ENCODE measurements around the gene COG5.

COG5 gene

GRCh38 chr7:107359520-107360316 is 204.0 kb downstream of the COG5 start:
- H3K27me3 ChIP-seq (replicated peaks; ENCODE audit: control insufficient read depth, insufficient read depth, low read length, poor library complexity, severe bottlenecking): no peaks in the 10 kb centered on the region
- no peaks in the 10 kb centered on the region for H3K4me1 ChIP-seq (ENCODE audit: control insufficient read depth, insufficient read depth, low read length, poor library complexity, severe bottlenecking)
- no peak overlapping the region for H3K4me3 ChIP-seq (ENCODE audit: insufficient read depth, low read depth, low read length, poor library complexity, severe bottlenecking)
- H3K27ac ChIP-seq (ENCODE audit: insufficient read depth, low read length, poor library complexity, severe bottlenecking): no peak overlapping the region
- H3K36me3 ChIP-seq (ENCODE audit: control insufficient read depth, insufficient read depth, low read length): peaks cover 15% of the 10 kb centered on the region
- H3K9me3 ChIP-seq (ENCODE audit: control insufficient read depth, low read length): no peaks in the 10 kb centered on the region
- no peak for DNase-seq

GRCh38 chr7:107355616-107356015 is 208.1 kb downstream of the COG5 start:
- Histone ChIP-seq H3K4me1 (ENCODE audit: control insufficient read depth, insufficient read depth, low read length, poor library complexity, severe bottlenecking) (no peaks in the 10 kb centered on the region), H3K4me3 (ENCODE audit: insufficient read depth, low read depth, low read length, poor library complexity, severe bottlenecking) (no peak overlapping the region), H3K36me3 (ENCODE audit: control insufficient read depth, insufficient read depth, low read length) (peaks cover 14% of the 10 kb centered on the region), H3K9me3 (ENCODE audit: control insufficient read depth, low read length) (no peaks in the 10 kb centered on the region), H3K27ac (ENCODE audit: insufficient read depth, low read length, poor library complexity, severe bottlenecking) (no peak overlapping the region), H3K27me3 (replicated peaks; ENCODE audit: control insufficient read depth, insufficient read depth, low read length, poor library complexity, severe bottlenecking) (no peaks in the 10 kb centered on the region)
- no peak for DNase-seq

- DNase-seq: no peak
- peaks cover 4% of the 10 kb centered on the region for H3K36me3 ChIP-seq (ENCODE audit: control insufficient read depth, insufficient read depth, low read length)
- H3K4me1 ChIP-seq (ENCODE audit: control insufficient read depth, insufficient read depth, low read length, poor library complexity, severe bottlenecking): no peaks in the 10 kb centered on the region
- H3K27ac ChIP-seq (ENCODE audit: insufficient read depth, low read length, poor library complexity, severe bottlenecking): no peak overlapping the region
- no peak overlapping the region for H3K4me3 ChIP-seq (ENCODE audit: insufficient read depth, low read depth, low read length, poor library complexity, severe bottlenecking)
- no peaks in the 10 kb centered on the region for H3K27me3 ChIP-seq (replicated peaks; ENCODE audit: control insufficient read depth, insufficient read depth, low read length, poor library complexity, severe bottlenecking)
- no peaks in the 10 kb centered on the region for H3K9me3 ChIP-seq (ENCODE audit: control insufficient read depth, low read length)
Measured at GRCh38 chr7:107354640-107355039, 209.1 kb downstream of the COG5 start.

- H3K4me3 ChIP-seq (ENCODE audit: insufficient read depth, low read depth, low read length, poor library complexity, severe bottlenecking): no peak overlapping the region
- H3K36me3 ChIP-seq (ENCODE audit: control insufficient read depth, insufficient read depth, low read length): peaks cover 2% of the 10 kb centered on the region
- no peak overlapping the region for H3K27ac ChIP-seq (ENCODE audit: insufficient read depth, low read length, poor library complexity, severe bottlenecking)
- no peaks in the 10 kb centered on the region for H3K9me3 ChIP-seq (ENCODE audit: control insufficient read depth, low read length)
- no peak for DNase-seq
- no peaks in the 10 kb centered on the region for H3K4me1 ChIP-seq (ENCODE audit: control insufficient read depth, insufficient read depth, low read length, poor library complexity, severe bottlenecking)
- H3K27me3 ChIP-seq (replicated peaks; ENCODE audit: control insufficient read depth, insufficient read depth, low read length, poor library complexity, severe bottlenecking): no peaks in the 10 kb centered on the region
Measured at GRCh38 chr7:107353701-107354100, 210.0 kb downstream of the COG5 start.

- Histone ChIP-seq H3K4me1 (ENCODE audit: control insufficient read depth, insufficient read depth, low read length, poor library complexity, severe bottlenecking) (no peaks in the 10 kb centered on the region), H3K27ac (ENCODE audit: insufficient read depth, low read length, poor library complexity, severe bottlenecking) (no peak overlapping the region), H3K4me3 (ENCODE audit: insufficient read depth, low read depth, low read length, poor library complexity, severe bottlenecking) (no peak overlapping the region), H3K36me3 (ENCODE audit: control insufficient read depth, insufficient read depth, low read length) (peaks cover 6% of the 10 kb centered on the region), H3K27me3 (replicated peaks; ENCODE audit: control insufficient read depth, insufficient read depth, low read length, poor library complexity, severe bottlenecking) (no peaks in the 10 kb centered on the region), H3K9me3 (ENCODE audit: control insufficient read depth, low read length) (no peaks in the 10 kb centered on the region)
- no peak for DNase-seq
Measured at GRCh38 chr7:107345898-107346297, 217.8 kb downstream of the COG5 start.

GRCh38 chr7:107344799-107345198 is 218.9 kb downstream of the COG5 start:
- DNase-seq: no peak
- H3K4me1 ChIP-seq (ENCODE audit: control insufficient read depth, insufficient read depth, low read length, poor library complexity, severe bottlenecking): no peaks in the 10 kb centered on the region
- H3K27me3 ChIP-seq (replicated peaks; ENCODE audit: control insufficient read depth, insufficient read depth, low read length, poor library complexity, severe bottlenecking): no peaks in the 10 kb centered on the region
- no peak overlapping the region for H3K4me3 ChIP-seq (ENCODE audit: insufficient read depth, low read depth, low read length, poor library complexity, severe bottlenecking)
- H3K27ac ChIP-seq (ENCODE audit: insufficient read depth, low read length, poor library complexity, severe bottlenecking): no peak overlapping the region
- peaks cover 6% of the 10 kb centered on the region for H3K36me3 ChIP-seq (ENCODE audit: control insufficient read depth, insufficient read depth, low read length)
- no peaks in the 10 kb centered on the region for H3K9me3 ChIP-seq (ENCODE audit: control insufficient read depth, low read length)

GRCh38 chr7:107344286-107344685 is 219.4 kb downstream of the COG5 start:
- peaks cover 6% of the 10 kb centered on the region for H3K36me3 ChIP-seq (ENCODE audit: control insufficient read depth, insufficient read depth, low read length)
- H3K27ac ChIP-seq (ENCODE audit: insufficient read depth, low read length, poor library complexity, severe bottlenecking): no peak overlapping the region
- H3K27me3 ChIP-seq (replicated peaks; ENCODE audit: control insufficient read depth, insufficient read depth, low read length, poor library complexity, severe bottlenecking): no peaks in the 10 kb centered on the region
- no peak for DNase-seq
- H3K4me3 ChIP-seq (ENCODE audit: insufficient read depth, low read depth, low read length, poor library complexity, severe bottlenecking): no peak overlapping the region
- no peaks in the 10 kb centered on the region for H3K4me1 ChIP-seq (ENCODE audit: control insufficient read depth, insufficient read depth, low read length, poor library complexity, severe bottlenecking)
- H3K9me3 ChIP-seq (ENCODE audit: control insufficient read depth, low read length): no peaks in the 10 kb centered on the region

- Histone ChIP-seq H3K27me3 (replicated peaks; ENCODE audit: control insufficient read depth, insufficient read depth, low read length, poor library complexity, severe bottlenecking) (no peaks in the 10 kb centered on the region), H3K4me3 (ENCODE audit: insufficient read depth, low read depth, low read length, poor library complexity, severe bottlenecking) (no peak overlapping the region), H3K4me1 (ENCODE audit: control insufficient read depth, insufficient read depth, low read length, poor library complexity, severe bottlenecking) (no peaks in the 10 kb centered on the region), H3K27ac (ENCODE audit: insufficient read depth, low read length, poor library complexity, severe bottlenecking) (no peak overlapping the region), H3K36me3 (ENCODE audit: control insufficient read depth, insufficient read depth, low read length) (no peaks in the 10 kb centered on the region), H3K9me3 (ENCODE audit: control insufficient read depth, low read length) (no peaks in the 10 kb centered on the region)
- no peak for DNase-seq
Measured at GRCh38 chr7:107338080-107338479, 225.6 kb downstream of the COG5 start.

- H3K27ac ChIP-seq (ENCODE audit: insufficient read depth, low read length, poor library complexity, severe bottlenecking): no peak overlapping the region
- no peaks in the 10 kb centered on the region for H3K27me3 ChIP-seq (replicated peaks; ENCODE audit: control insufficient read depth, insufficient read depth, low read length, poor library complexity, severe bottlenecking)
- H3K9me3 ChIP-seq (ENCODE audit: control insufficient read depth, low read length): no peaks in the 10 kb centered on the region
- H3K4me3 ChIP-seq (ENCODE audit: insufficient read depth, low read depth, low read length, poor library complexity, severe bottlenecking): no peak overlapping the region
- peaks cover 3% of the 10 kb centered on the region for H3K36me3 ChIP-seq (ENCODE audit: control insufficient read depth, insufficient read depth, low read length)
- no peak for DNase-seq
- no peaks in the 10 kb centered on the region for H3K4me1 ChIP-seq (ENCODE audit: control insufficient read depth, insufficient read depth, low read length, poor library complexity, severe bottlenecking)
Measured at GRCh38 chr7:107332488-107333269, 231.0 kb downstream of the COG5 start.

- Histone ChIP-seq H3K9me3 (ENCODE audit: control insufficient read depth, low read length) (no peaks in the 10 kb centered on the region), H3K36me3 (ENCODE audit: control insufficient read depth, insufficient read depth, low read length) (peaks cover 3% of the 10 kb centered on the region), H3K27ac (ENCODE audit: insufficient read depth, low read length, poor library complexity, severe bottlenecking) (no peak overlapping the region), H3K4me3 (ENCODE audit: insufficient read depth, low read depth, low read length, poor library complexity, severe bottlenecking) (no peak overlapping the region), H3K4me1 (ENCODE audit: control insufficient read depth, insufficient read depth, low read length, poor library complexity, severe bottlenecking) (no peaks in the 10 kb centered on the region), H3K27me3 (replicated peaks; ENCODE audit: control insufficient read depth, insufficient read depth, low read length, poor library complexity, severe bottlenecking) (no peaks in the 10 kb centered on the region)
- no peak for DNase-seq
Measured at GRCh38 chr7:107330478-107330877, 233.2 kb downstream of the COG5 start.

All from effector memory CD4-positive, alpha-beta T cell (primary cell).